ENCODE data around the gene WT1.

DNA sequence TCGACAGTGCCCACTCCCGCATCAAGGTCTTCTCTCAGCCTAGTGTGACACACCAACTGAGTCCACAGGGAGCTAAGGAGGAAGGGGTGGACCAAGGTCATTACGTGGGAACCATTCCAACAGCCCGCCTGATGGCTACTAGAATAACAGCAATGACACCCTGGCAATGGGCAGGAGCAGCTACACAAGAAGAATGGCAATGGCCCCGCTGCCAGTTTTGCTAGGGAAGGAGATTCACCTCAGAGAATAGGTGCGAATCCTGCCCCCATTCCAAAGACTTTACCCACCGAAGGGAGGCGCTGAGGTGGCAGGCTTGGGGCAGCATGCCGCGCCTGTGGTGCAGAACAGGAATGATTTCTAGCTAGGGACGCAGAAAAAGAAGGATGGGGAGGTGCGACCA, 9.1 kb downstream of the WT1 start:
- TF ChIP-seq, protein P1, sequence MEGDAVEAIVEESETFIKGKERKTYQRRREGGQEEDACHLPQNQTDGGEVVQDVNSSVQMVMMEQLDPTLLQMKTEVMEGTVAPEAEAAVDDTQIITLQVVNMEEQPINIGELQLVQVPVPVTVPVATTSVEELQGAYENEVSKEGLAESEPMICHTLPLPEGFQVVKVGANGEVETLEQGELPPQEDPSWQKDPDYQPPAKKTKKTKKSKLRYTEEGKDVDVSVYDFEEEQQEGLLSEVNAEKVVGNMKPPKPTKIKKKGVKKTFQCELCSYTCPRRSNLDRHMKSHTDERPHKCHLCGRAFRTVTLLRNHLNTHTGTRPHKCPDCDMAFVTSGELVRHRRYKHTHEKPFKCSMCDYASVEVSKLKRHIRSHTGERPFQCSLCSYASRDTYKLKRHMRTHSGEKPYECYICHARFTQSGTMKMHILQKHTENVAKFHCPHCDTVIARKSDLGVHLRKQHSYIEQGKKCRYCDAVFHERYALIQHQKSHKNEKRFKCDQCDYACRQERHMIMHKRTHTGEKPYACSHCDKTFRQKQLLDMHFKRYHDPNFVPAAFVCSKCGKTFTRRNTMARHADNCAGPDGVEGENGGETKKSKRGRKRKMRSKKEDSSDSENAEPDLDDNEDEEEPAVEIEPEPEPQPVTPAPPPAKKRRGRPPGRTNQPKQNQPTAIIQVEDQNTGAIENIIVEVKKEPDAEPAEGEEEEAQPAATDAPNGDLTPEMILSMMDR (IDR thresholded peaks at IDR 0.05) = peak; percentile 25
- TF ChIP-seq EZH2 (IDR thresholded peaks at IDR 0.05) = no peak
